Thyroid gland (tissue), 4 donors: ENCODE results near the gene GLYATL3.

Experiments used
- POLR2A ChIP-seq, 2 donors: fragments of 450-650 bp; IDR thresholded peaks; one replicate each; pipeline ENCODE4 v1.6.1; 2017; ENCODE audit warnings: antibody characterized with exemption in 2 of 2, mild to moderate bottlenecking in 2 of 2, moderate library complexity in 1 of 2
- TF ChIP-seq, protein P1 (sequence below), 6 experiments: fragments of 200-600 bp in 3 of 6; fragments of 450-650 bp in 3 of 6; sonication (generic) in 3 of 6; IDR thresholded peaks; one replicate each; pipeline ENCODE4 v1.5.1; 2016 to 2019; ENCODE audit warnings: antibody characterized with exemption in 6 of 6, mild to moderate bottlenecking in 2 of 6, inconsistent platforms in 1 of 6, moderate library complexity in 1 of 6

DNA sequence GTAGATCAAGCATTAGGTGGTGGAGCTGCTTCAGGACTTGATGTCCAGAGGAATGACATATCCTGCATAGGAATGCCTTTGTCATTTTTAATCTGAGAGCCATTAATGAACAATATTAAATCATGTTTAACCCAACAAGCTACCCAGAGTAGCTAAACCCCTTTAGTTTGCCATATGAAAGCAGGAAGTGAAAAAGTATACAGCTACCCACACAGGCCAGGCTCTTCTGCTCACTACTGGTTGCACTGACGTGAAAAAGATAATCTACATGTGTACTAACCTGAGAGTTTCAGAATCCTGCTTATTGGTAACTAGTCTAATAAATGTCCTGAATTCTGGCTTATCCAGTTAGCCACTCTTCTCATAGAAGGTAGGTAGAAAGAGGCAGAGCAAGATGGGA lies 19.9 kb downstream of the GLYATL3 start:
- TF ChIP-seq, protein P1, sequence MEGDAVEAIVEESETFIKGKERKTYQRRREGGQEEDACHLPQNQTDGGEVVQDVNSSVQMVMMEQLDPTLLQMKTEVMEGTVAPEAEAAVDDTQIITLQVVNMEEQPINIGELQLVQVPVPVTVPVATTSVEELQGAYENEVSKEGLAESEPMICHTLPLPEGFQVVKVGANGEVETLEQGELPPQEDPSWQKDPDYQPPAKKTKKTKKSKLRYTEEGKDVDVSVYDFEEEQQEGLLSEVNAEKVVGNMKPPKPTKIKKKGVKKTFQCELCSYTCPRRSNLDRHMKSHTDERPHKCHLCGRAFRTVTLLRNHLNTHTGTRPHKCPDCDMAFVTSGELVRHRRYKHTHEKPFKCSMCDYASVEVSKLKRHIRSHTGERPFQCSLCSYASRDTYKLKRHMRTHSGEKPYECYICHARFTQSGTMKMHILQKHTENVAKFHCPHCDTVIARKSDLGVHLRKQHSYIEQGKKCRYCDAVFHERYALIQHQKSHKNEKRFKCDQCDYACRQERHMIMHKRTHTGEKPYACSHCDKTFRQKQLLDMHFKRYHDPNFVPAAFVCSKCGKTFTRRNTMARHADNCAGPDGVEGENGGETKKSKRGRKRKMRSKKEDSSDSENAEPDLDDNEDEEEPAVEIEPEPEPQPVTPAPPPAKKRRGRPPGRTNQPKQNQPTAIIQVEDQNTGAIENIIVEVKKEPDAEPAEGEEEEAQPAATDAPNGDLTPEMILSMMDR (IDR thresholded peaks at IDR 0.05): no peak
- TF ChIP-seq POLR2A (IDR thresholded peaks at IDR 0.05): no peak
